ENCODE results near the gene BARHL1.

BARHL1 gene

DNA sequence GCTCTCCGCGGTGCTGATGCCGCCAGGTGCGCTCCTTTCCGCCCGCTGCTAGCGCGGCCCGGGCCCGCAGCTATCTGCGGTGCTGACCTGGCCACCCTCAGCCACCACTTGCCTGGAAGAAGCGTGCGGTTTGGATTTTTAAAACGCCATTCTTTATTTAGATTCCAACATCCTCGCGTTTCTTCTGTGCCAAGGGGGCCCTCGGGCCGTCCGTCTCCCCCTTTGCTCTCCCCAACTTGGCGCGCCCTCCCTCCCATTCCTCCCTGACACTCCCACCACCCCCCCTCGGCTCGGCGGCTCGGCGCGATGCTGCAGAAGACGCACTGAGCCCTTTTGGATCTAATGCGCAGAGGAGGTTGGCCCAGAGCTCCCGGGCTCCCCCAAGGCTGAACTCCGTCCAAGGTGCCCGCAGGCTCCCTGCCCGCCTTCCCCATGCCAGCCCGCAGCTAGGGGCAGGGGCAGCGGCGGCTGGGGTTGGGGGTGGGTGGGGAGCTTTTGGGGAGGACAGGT lies at the start of gene BARHL1:
TSS of gene BARHL1 (plus strand) at position 331 of the 510 bp plus-strand sequence. CDS start 192 bp downstream, outside the sequence.
- DNase-seq = peak in 1 of 14 donors; percentile 71

DNA sequence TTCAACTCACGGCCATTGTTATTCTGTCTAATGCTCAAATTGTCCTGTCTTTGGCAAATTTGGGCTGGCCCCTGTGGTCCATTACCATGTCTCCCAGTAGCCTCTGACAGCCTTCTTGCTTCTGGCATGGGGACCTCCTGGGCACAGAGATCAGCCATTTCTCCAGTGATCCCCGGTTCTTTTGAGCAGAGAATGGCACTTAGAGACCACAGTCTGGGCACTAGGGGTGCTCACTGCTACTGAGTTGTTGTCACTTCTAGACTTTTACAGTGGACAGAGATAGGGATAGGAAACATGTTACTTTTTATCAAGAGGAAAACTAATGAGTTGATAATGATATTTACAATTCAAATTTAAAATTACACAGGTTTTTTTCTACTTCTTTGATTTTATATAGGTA lies 47.6 kb upstream of the BARHL1 start:
- DNase-seq = no peak

DNA sequence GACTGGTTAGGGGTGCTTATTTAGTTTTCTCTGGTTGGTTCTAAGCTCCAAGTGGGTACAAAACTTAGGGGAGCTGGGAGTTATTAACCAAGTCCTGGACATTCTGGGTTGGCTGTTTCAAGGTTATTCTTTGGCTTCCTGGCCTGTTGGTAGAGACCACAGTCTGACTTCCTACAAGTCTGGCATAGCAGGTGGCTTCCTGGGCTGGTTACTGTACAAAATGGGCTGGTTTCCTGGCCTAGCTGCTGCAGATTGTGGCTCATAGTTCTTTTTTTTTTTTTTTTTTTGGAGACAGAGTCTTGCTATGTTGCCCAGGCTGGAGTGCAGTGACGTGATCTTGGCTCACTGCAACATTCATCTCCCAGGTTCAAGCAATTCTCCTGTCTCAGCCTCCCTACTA lies 46.3 kb upstream of the BARHL1 start:
- DNase-seq = no peak

DNA sequence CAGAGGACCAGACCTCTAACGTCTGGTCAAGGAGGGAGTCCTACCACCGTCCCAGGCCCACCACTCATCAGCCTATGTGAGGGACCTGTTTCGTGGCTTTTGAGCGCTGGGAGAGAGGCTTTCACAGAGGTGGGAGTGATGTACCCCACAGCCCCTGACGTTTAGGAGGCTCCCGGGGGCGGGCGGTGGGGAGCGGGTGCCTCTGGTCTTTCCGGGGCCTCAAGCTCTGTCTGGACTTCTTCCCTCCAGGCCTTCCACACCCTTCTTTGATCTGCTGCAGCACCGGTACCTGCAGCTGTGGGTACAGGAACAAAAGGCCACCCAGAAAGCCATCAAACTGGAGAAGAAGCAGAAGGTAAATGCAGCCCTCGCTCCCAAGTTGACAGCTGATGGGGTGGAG lies 45.1 kb upstream of the BARHL1 start:
- no peak for DNase-seq

DNA sequence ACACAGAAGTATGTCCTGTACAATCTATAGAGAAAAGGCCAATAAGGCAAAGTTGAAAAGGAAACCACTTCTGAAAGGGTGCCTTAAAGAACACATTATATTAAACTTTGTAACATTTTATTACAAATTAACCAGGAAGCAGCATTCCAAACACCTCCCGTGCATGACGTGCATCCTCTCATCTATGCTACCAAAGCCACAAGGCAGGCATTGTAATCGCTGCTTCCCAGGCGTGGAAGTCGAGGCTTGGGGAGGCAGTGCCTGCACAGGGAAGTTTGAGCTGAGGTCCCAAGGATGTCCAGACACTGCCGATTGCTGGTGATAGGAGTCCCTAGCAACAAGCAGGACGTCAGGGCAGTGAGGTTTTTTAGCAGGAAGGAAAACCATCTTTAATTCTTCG lies 44.3 kb upstream of the BARHL1 start:
- no peak for DNase-seq

DNA sequence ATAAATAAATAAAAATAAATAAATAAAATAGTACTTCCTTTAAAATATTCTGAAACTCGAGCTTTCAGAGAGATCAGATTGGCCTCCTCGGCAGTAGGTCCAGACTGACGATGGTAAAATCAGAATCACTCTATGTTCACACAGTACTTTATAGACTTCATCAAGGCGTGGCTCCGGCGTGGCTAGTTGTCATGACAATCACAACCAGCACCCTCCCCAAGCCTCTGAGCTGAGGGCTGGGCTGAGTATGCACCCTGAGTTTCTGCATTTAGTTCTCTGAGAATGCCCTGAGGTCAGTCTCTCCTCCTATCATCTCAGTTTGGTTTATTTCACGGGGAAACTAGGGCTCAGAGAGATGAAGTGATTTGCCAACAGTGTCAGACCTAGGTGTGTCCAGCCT lies 43.3 kb upstream of the BARHL1 start:
- DNase-seq = no peak

DNA sequence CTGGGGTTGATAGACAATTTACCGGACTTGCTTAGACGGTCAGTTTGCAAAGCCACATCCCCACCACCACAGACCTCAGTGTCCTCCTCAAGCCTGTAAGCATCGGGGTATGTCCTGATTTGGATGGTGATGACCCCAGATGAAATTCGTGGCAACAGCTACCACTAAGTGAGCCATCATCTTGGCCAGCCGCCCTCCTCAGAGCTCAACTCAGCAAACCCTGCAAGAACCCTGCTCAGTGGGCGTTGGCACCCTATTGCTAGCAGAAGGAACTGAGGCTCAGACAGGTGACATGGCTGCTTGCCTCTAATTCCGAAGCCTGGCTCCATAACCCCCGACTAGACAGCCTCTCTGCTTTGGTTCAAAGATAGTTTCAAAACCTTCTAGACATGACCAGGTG lies 41.4 kb upstream of the BARHL1 start:
- no peak for DNase-seq

DNA sequence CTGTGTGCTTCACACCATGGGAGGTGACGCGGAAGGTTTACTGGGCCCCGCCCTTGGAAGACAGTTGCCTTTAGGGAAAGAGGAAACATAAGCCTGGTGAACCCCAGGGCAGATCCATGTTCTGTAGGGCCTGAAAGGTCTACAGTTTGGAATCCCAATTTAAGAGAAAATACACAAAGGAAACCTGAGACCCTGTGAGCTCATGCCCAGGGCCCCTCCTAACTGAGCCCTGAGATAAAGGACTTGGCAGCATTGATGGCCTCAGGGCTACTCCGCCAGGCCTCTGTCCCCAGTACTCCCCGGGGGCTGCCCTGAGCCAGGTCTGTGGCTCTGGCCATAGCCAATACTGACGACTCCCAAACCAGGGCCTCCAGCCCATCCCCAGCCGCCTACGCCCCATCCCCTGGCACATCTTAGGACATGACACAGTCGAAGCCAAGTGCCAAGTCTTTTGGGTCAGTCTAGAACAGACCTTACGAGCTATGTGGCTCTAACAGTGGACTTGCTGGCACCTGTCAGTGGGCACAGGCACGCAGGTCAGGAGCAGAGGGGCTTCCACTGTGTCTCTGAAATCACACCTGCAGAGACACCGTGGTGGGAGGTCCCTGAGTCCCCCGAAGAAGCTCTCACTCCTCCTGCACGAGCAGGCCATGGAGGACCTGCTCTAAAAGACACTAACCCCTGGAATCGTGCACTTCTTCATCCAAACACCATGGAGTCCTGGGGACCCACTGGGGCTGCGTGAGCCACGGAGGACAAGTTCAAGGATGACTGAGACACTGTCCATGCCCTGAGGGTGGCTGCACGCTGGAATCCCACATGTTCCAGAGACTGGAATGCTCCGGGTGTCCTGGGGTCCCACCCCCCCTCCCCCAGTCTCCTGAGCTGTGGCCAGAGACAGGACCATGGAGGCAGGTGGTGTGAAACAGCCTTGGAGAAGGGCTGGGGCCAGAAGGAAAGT lies 40.3 kb upstream of the BARHL1 start:
- no peak for DNase-seq

DNA sequence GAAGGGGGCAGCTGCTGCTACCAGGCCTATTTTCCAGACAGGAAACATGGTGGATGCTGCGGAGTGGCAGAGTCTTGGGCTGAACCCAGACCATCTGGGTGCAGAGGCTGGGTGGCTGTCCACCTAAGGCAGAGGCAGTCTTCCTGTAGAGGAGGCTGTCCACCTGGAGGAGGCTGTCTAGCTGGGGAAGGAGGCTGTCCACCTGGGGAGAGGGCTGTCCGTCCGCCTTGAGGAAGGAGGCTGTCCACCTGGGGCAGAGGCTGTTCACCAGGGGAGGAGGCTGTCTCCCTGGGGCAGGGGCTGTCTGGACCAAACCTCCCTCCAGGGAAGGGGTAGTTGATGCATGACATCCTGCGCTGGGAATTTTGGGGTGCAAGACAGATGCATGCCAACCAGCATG lies 39.2 kb upstream of the BARHL1 start:
- no peak for DNase-seq

DNA sequence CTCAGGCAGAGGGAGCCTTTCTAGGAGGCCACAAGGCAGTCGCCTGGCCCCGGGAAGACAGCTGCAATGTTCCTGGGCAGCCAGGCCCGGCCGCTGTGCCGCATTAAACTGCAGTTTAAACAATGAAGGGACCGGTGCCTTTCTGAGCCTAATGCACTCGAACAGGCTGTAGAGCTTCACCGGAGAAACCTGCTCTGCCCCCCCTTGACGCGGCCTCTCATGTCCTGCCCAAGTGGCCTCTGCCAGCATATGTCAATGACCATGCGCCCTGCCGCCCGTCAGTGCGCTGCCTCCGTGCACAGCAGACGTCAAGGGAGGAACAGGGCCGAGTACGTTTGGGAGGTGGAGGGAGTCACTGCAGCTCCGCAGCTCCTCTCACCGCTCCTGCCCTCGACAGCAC lies 38.4 kb upstream of the BARHL1 start:
- DNase-seq = peak in 1 of 14 donors; percentile 55

DNA sequence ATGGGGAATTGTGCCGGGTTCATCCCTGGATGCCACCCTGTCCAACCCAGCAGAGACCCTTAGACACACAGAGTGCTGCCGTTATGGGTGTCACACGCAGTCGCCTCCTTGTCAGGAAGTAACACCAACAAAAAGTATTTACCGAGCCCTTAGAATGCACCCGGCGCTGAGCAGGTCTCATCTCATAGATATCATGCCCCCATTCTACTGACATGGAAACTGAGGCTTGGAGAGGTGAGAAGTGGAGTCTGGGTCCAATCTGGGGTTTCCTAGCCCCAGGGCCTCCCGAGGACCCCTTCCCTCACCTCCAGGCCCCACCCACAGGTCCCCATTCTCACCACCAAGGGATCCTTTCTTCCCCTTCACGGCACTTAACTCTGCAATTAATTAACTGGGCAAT lies 36.8 kb upstream of the BARHL1 start:
- no peak for DNase-seq

DNA sequence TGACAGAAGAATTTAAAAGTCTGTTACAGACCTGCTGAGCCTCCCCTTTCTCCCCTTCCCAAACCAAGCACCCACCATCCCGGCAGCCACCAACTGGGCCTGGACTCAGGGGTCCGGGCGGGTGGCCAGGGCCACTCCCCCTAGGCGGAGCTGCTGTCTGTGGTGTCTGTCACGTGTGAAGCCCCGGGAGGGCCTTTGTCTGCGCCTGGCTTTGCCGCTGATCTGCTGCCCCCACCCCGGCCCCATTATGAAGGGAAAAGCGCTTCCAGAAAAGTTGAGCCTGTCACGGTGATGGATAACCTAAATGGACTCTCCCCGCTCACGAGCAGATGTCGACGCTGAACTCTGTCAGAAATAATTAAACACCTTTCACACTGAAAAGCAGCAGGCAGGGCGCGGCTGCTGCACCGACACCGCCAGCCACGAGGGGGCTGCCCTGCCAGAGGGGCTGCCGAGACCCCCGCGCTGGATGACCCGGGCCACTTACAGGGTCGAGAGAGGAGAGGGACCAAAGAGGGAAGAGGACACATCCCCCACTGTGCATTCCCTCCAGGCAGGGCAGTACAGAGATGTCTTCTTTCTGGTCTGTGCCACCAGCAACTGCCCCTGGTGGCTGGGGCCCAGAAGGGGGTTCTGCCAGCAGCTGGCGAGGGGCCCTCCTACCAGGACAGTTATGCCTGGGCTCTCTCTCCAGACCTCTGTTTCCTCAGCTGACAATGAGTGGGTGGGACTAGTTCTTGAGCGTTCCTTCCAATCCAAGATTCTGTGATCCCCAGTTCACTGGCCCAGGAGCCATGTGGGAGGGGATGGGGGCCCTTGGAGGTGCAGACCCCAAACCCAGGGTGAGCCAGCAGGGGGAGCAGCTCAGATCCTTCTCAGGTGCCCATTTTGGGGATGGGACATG lies 36.0 kb upstream of the BARHL1 start:
- DNase-seq = peak in 4 of 14 donors; percentile 2 to 22 (median 11)

DNA sequence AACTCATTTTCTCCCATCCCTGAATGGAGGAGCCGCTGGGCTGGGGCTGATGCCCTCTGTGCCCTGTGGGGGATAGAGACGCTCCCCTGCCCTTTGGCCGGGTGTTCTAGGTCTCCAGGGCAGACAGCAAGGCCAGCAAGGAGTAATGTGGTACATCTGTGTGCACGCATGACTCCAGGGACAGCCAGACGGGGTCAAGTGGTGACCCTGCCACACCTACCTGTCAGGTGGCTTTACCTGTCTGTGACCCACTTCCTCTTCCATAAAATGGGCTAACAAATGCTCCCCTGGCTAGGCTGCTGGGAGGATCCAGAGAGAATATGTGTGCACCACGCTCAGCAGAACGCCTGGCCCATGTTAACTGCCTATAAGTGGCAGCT lies 35.4 kb upstream of the BARHL1 start:
- no peak for DNase-seq

DNA sequence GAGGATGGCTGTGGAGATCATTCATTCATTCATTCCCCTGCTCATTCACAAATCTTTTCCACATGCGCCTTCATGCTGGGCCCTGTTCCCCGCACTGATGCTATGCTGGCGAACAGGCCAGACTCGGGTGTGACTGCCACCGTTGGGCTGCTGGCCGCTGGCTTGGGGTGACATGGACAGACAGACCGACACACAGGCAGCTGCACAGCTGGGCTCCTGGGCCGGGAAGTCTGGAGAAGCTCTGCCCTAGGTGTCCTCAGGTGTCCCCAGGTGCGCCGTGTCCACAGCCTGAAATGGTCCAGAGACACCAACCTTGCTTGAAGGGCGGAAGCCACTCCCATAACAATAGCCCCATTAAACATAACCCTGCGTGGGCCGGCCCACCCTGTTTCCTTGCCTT lies 35.0 kb upstream of the BARHL1 start:
- DNase-seq = no peak

DNA sequence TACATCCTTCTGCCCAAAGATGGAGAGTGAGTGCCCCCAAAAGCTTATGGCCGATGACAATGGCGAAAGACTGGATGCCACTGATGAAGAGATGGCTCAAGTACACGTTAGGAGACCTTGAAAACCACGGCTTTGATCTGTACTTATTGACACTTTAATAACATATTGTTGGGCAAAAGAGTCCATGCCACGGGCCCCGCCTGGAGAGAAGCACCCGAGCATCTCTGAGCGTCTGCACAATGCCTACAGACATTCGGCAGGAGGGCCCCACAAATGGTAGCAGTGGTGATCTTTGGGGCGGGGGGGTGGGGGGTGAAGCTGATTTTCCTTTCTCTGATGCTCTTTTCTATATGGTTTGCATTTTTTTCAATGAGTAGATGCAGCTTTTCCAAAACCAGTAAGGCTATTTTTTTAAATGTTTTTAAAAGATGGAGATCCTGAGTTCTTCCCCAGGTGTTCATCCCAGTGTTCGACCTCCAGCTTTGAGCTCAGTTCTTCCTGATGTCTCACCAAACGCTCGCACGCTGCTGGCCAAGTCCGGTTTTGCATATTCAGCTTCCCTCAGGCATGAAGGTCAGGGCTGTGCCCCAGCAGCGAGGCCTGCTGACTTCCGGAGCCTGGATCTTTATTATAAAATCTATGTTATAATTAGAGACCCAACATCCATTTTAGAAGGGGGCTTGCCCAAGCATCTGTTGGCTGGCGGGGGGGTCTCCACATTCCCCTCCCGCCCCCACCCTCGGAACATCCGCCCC lies 34.3 kb upstream of the BARHL1 start:
- DNase-seq = no peak

DNA sequence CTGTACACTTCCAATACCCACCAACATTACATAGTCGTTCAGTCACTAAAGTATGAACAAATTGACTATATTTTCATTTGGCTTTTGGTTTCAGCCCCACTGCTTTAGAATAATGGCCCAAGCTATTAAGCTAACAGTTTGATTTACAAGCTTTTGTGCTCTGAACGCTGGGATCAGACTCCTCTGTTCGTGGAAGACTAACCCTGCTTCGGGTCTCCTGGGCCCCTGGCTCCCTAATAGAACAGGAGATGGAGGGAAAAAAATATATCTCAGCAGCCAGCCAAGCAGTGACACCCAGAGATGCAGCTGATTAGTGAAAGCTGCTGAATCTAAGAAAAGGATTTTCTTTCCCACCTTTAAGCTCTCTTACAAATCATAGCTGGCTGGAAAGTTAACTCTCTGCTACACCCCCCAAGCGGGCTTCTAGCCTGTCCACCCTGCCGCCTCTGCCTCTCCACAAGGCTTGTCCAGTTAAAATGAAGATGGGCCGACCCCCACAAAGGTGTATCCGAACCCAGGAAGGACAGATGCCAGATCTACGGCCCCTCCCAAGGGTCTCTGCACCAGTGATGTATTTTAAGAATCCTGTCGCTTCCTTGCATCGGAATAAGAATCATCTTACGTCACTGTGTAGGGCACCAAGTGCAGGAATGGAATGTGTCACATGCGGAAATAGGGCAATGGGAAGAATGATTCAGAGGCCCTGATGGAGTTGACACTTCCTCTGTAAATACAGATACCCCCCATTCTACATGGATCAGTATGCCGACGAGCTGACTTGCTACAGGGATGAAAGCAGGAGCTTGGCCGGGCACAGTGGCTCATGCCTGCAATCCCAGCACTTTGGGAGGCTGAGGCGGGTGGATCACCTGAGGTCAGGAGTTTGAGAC lies 33.4 kb upstream of the BARHL1 start:
- no peak for DNase-seq

DNA sequence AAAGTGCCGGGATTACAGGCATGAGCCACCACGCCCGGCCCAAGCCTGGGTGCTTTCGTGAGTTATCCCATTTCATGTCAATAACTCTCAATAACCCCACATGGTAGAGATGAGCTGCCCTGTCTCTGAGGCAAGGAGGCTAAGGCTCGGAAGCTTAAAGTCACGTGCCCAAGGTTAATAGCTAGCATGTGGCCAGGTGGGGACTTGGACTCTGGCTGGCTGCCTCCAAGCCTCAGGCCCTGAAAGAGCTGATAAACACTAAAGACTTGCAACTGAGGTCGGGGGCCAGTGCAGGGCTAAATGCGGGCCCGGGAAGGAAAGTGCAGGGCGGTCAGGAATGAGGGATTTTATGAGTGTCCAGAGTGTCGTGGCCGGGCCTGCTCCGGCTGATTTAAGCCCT lies 30.9 kb upstream of the BARHL1 start:
- DNase-seq = no peak

DNA sequence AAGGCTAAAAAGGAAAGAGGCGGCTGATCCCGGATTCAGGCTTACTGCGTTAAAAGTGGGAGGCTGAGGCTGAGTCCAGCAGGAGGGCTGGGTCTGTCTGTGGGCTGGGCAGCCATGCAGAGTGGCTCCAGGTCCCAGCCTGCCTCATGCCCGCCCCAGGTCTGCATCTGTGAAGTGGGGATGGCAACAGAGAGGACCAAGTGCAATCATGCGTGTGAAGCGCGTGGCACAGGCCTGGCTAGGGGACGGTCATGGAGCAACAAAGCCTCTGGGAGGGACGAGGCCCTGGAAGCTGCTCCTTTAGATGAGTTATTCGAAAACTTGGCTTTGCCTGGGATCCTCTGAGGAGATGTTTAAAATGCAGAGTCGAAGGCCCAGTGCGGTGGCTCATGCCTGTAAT lies 30.4 kb upstream of the BARHL1 start:
- DNase-seq = no peak

DNA sequence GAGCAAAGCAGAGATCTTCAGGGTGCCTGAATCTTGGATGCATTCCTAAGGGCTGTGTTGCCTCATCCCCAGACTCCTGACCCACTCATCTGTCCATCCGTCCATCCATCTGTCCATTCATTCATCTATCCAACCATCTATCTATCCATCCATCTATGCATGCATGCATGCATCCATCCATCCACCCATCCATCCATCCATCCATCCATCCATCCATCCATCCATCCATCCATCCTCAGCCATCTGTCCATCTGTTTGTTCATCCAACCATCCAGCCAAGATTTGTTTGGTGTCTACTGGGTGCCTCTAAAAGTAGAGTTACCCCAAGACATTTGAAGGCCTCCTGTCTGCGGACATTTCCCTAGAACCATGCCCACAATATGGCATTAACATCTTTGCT lies 27.7 kb upstream of the BARHL1 start:
- DNase-seq = no peak

DNA sequence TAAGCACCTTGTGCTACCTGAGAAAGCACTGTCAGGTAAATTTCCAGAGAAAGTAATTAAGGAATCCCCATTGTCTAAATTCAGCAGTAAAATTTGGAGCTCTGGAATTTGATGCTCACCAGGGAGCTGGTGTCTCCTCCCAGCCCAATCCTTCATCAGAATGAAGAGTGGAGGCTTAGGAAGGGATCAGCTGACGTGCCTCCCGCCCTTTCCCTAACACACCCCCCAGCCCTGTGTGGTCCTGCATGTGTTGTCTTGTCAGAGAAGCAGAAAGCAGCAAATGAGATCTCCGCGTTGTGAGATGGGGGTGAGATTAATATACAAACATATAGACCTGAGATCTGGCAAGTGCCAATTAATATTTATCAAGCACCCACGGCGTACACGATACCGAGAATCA lies 26.9 kb upstream of the BARHL1 start:
- no peak for DNase-seq

DNA sequence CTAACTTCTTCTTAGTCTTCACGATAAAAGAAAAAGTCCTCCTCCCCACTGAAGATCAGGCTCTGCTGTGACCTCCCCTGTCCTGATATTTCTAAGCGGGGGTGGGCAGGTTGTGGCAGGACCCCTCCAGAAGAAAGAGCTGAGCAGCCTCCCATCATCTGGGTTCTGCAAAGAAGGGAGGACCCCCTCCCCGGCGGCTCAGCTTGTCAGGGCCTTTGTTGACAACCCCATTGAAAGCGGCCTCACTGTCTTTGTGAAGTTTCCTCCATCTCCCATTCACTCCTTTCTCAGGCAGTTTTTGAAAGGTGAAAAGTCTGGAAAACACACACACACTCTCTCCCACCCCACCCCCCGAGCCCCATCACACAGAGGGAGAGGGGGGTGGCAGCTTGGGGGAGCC lies 26.2 kb upstream of the BARHL1 start:
- DNase-seq = no peak
